HTERT RPE-1 (cell line): ENCODE data around the gene HSD3B7.
"Not testable (repeated sequence)": the region's sequence is repeated elsewhere in the genome, so short reads cannot be mapped to it uniquely, and the experiment has no call there.

Experiments used
- in situ Hi-C: fragments of 300-500 bp; cut with MboI; formaldehyde crosslinking; loops from 4 replicates; pipeline ENCODE4 v1.14.3; 2020; ENCODE audit warnings: low sequenced_read_pairs

The HSD3B7 gene

GRCh38 chr16:30998852-30999761 is 14.1 kb downstream of the HSD3B7 start:
- in situ Hi-C loops: no loop called here

GRCh38 chr16:31000671-31001382 is 15.8 kb downstream of the HSD3B7 start:
- in situ Hi-C loops: no loop called here

DNA sequence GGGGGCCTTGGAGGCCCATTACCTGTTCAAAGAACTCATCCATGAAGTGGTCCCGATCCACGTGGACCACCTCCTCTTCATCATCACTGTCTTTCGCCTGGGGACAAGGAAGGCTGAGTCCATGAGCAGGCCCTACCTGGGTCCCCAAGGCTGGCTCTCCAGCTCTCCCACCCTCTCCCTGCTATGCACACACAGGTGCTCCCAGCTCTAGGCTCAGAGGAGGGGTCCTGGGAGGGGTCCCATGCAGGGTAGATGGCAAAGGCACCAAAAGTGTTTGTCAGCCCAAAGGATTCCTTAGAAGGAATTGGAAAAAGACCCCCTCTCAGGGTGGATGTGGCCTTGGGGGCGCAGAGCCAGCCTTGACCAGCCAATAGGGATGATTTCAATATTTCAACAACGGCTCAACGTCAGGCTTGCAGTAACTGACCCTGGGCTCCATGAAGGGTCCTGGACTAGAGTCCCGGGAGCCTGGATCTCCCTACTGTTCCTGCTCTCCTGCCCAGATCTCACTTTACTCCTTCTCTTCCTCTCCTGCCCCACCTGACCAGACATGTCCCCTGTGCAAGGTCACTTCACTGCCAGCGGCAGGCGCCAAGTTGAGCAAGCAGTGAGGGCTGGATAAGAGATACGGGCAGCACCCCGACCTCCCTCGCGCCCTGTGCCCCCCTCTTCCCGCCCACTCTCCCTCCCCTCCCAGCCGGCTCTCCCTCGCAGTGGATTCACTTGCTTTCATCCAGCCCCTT is 16.7 kb downstream of the HSD3B7 start:
- in situ Hi-C loops: no loop called here

GRCh38 chr16:31002250-31002700 is 17.3 kb downstream of the HSD3B7 start:
- in situ Hi-C loops: no loop called here

DNA sequence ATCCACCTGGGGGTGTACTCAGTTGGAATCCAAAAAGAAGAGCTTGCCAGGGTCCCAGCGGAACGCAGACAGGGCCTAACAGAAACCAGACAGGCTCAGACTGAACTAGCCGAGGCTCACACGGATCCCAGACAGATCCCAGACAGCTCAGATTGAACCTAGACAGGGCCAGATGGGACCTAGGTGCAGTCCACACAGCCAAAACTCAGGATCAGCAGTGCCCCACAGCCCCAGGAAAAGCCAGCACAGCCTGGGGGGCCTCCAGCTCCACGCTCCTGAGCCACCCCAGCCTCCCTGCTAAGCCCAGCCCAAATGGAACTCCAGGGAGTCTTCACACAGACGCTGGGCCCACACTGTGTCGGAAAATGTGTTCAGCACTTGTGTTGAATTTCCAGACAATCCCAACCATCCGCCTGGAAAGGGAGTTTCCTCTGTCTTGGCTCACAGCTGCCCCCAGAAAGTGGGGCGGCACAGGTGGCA is 17.9 kb downstream of the HSD3B7 start:
- in situ Hi-C loops: no loop called here

GRCh38 chr16:31003744-31004143 is 18.7 kb downstream of the HSD3B7 start:
- in situ Hi-C loops: no loop called here

GRCh38 chr16:31004658-31005057 is 19.7 kb downstream of the HSD3B7 start:
- in situ Hi-C loops: no loop called here

- in situ Hi-C loops: no loop called here
These were observed 20.5 kb downstream of the HSD3B7 start for GRCh38 chr16:31005350-31006085.

DNA sequence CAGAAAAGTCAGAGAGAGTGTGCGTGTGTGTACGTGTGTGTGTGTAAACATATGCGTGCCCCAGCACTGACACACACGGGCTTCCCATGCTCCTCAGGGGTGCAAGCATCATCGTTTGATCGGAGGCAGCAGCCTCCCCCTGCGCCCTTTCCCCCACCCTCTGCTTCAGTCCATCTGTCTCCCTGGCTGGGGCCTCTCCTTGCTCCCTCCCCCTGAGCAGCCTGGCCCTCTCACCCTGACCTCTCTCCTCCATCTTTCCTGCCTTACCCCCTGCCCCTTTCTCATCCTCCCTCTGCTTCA is 21.0 kb downstream of the HSD3B7 start:
- in situ Hi-C loops: no loop called here

- in situ Hi-C loops: no loop called here
These were observed 21.6 kb downstream of the HSD3B7 start for GRCh38 chr16:31006589-31006988.

DNA sequence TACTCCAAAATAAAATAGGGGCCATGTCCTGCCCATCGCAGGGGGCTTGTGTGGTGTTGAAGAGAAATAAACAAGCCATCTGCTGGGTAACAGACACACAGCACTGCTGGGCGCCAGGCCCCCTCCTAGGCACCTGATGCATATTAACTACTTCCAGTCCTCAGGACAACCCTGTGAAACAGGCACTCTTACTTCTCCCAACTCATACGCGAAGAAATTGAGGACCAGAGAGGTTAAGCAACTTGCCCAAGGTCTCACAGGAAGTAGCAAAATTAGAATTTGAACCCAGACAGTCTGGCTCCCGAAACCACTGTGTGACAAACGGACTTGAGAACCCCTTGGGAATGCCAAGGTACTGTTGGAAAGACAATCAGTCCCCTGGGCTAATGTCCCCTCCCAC is 22.7 kb downstream of the HSD3B7 start:
- in situ Hi-C loops: no loop called here

DNA sequence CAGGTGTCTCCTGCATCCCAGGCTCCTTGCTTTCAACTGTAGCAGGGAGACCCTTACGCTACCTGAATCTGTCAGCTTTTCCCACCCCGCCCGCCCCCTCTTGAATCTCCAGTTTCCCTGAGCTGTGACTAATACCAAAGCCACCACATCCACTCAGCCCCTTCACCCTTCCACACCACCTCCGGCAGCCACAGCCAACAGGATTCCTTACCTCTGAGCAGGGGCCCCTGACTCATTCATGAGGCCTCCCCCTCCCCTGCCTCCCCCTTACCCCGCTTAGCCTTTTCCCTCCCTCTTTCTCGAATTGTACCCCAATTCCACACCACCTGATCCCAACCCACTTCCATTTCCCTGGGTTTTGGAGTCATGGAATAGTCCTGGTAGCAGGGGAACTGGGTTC is 23.1 kb downstream of the HSD3B7 start:
- in situ Hi-C loops: no loop called here

GRCh38 chr16:31008551-31008950 is 23.5 kb downstream of the HSD3B7 start:
- in situ Hi-C loops: no loop called here

DNA sequence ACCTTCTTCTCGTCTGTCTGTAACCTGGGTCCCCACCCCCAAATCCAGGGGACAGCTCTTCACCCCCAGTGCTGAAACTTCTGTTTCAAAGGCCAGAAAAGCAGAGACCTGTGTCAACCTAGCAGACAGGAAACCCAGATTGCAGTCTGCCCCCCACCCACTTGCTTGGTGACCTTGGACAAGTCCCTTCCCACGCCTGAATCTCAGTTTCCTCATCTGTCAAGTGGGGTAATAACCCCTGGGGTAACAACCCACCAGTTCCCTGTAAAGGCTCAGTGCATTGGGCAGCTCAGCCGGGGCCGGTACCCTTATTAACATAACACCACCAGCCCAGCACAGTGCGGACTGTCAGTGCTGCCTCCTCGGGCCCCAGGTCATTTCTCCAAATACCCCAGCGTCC is 24.1 kb downstream of the HSD3B7 start:
- in situ Hi-C loops: no loop called here

DNA sequence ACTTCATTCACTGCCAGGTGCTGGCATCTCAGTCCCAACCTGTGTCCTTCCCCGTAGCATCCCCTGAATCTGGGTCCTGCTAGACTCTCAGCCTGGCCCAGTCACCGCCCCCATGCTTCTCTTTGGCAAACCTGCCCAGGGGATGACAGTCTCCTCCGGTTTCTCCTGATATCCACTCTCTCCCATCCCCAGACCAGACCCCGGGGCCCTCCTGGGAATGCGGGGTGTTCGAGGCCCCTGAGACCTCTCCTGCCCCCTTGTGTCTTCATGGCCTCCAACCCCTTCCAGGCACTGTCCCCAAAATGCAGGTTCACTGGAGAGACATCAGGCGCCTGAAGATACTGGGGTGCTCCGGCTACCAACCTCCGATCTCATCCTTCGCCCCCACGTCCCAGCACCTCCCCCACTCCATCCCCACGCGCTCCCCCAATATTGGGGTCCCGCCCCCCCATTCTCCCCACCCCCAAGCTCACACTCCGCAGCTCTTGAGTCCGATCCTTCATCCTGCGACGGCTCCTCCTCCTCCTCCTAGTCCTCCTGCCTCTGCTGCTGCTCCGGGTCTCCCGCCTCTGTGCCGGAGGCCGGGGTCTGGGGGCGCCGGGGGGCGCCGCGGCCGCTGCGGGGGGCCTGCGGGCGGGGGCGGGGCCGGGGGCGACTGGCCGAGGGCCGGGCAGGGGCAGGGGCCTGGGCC is 25.0 kb downstream of the HSD3B7 start:
- in situ Hi-C loops: no loop called here

DNA sequence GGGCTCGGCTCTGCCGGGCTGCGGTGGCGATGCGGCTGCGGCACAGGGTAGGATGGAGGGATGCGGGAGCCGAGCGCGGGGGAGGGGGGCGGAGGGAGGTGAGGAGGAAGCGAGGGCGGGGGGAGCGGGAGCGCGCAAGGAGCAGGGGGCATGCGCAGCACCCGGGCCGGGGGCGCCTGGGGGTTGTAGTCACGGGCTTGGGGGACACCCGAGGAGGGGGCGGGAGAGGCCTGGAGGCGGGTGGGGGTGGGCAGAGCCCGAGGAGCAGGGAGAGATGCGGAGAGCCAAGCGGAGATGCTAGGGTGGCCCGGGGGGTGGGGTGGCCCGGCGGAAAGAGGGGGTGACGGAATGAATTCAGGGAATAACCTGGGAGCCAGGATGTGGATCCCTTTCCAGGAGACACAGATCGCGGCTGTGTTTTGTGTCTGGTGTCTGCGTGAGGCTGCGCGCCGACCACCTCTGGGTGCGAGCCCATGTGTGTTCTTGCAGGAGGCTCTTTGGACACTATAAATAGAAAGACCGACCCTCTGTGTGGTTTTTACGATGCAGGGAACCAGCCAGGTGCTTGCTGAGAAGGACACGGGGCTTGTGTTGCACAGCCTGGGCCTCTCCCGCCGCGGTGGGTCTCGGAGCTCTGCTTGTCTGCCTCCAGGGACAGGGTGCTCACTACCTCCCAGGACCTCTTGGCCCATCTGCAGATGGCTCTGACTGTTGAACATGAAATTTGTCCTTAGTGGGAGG is 25.7 kb downstream of the HSD3B7 start, which contains the start of gene STX1B:
TSS of gene STX1B (minus strand) at position 54 of the 741 bp plus-strand sequence. CDS start 242 bp downstream, outside the sequence.
- in situ Hi-C loops: no loop called here

DNA sequence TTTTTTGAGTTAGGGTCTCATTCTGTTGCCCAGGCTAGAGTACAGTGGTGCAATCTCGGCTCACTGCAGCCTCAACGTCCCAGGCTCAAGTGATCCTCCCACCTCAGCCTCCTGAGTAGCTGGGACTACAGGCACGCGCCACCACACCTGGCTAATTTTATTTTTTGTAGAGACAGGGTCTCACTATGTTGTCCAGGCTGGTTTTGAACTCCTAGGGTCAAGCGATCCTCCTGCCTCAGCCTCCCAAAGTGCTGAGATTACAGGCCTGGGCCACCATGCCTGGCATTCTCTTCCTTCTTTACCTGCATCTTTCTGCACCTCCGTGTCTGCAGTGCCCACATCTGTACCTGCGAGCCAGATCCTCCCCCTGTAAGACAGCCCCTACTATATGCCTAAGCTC is 26.8 kb downstream of the HSD3B7 start:
- in situ Hi-C loops: not testable (repeated sequence)

DNA sequence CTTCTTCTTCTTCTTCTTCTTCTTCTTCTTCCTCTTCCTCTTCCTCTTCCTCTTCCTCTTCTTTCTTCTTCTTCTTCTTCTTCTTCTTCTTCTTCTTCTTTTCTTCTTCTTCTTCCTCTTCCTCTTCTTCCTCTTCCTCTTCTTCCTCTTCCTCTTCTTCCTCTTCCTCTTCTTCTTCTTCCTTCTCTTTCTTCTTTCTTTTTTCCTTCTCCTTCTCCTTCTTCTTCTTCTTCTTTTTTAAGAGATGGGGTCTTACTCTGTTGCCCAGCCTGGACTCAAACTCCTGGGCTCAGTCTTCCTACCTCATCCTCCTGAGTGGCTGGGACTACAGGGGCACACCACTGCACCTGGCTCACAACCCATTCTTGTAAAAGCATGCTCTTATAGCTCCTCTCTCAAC is 28.3 kb downstream of the HSD3B7 start:
- in situ Hi-C loops: not testable (repeated sequence)

- in situ Hi-C loops: no loop called here
These were observed 31.0 kb downstream of the HSD3B7 start for GRCh38 chr16:31016018-31016417.
